Nephron progenitor cell (in vitro differentiated cells): ENCODE data around the gene BRAP.
"Not testable (repeated sequence)": the region's sequence is repeated elsewhere in the genome, so short reads cannot be mapped to it uniquely, and the experiment has no call there.

ENCODE experiments used
- DNase-seq: peaks from one replicate; pipeline ENCODE4 v3.0.0; 2021
- H3K27ac Mint-ChIP-seq: 2 replicates; pipeline ENCODE4 v1.8.0; 2021; ENCODE audit warnings: mild to moderate bottlenecking, moderate library complexity, mixed read lengths
- H3K27me3 Mint-ChIP-seq: 2 replicates; pipeline ENCODE4 v1.8.0; 2021; ENCODE audit warnings: mild to moderate bottlenecking, low read depth, mixed read lengths; ENCODE audit not compliant: poor library complexity
- H3K36me3 Mint-ChIP-seq: 2 replicates; pipeline ENCODE4 v1.8.0; 2021; ENCODE audit warnings: low read depth, mixed read lengths
- H3K4me1 Mint-ChIP-seq: 2 replicates; pipeline ENCODE4 v1.8.0; 2021; ENCODE audit warnings: mixed read lengths
- H3K4me3 Mint-ChIP-seq: 2 replicates; pipeline ENCODE4 v1.8.0; 2021; ENCODE audit warnings: mild to moderate bottlenecking, moderate library complexity, mixed read lengths
- H3K9me3 Mint-ChIP-seq: 2 replicates; pipeline ENCODE4 v1.8.0; 2021; ENCODE audit warnings: mild to moderate bottlenecking, moderate library complexity, mixed read lengths
- CTCF ChIP-seq: fragments of 200-600 bp; sonication (generic); IDR thresholded peaks from 2 replicates; pipeline ENCODE4 v1.5.0; 2021; ENCODE audit warnings: antibody characterized with exemption

The BRAP gene

GRCh38 chr12:111664499-111664898 is 21.3 kb downstream of the BRAP start:
- no peak for DNase-seq
- Mint-ChIP-seq H3K4me1 (peaks cover 24% of the 10 kb centered on the region), H3K4me3 (no peak overlapping the region), H3K36me3 (peaks cover 52% of the 10 kb centered on the region), H3K27me3 (no peaks in the 10 kb centered on the region), H3K27ac (peak overlapping the region; percentile 91), H3K9me3 (no peaks in the 10 kb centered on the region)
- no peak for TF ChIP-seq CTCF

- Mint-ChIP-seq H3K36me3 (peaks cover 48% of the 10 kb centered on the region), H3K27me3 (no peaks in the 10 kb centered on the region), H3K4me3 (no peak overlapping the region), H3K27ac (peak overlapping the region; percentile 13), H3K9me3 (no peaks in the 10 kb centered on the region), H3K4me1 (no peaks in the 10 kb centered on the region)
- DNase-seq = no peak
- TF ChIP-seq CTCF = no peak
Measured at GRCh38 chr12:111656016-111656415, 29.7 kb downstream of the BRAP start.

- H3K4me3 Mint-ChIP-seq = no peak overlapping the region
Measured at GRCh38 chr12:111655356-111655755, 30.4 kb downstream of the BRAP start.

DNA sequence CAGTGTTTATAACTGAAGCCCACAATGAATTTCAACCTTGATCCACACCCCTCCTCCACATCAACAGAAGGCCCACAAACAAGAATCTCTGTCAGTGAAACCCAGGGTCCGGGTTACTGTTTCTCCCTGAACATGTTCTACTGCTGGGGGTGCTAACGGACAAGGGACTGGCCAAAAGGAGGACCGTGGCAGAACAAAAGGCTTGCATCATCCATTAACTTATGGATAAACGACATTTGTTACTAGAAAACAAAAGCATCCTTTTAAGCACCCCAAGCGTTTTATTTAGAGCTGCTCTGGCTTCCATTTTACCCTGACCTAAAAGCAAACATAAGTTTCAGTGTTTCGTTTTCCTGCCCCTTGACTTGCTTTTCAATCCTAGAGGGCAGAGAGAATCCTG is 32.2 kb downstream of the BRAP start:
- no peak for TF ChIP-seq CTCF
- Mint-ChIP-seq H3K9me3 (no peaks in the 10 kb centered on the region), H3K36me3 (peaks cover 48% of the 10 kb centered on the region), H3K4me1 (no peaks in the 10 kb centered on the region), H3K27me3 (no peaks in the 10 kb centered on the region), H3K4me3 (no peak overlapping the region), H3K27ac (peak overlapping the region; percentile 59)
- DNase-seq = no peak

More at GRCh38 chr12:111655356-111655755, 30.4 kb downstream of the BRAP start:
- Mint-ChIP-seq H3K27ac (peak overlapping the region; percentile 24), H3K9me3 (no peaks in the 10 kb centered on the region), H3K36me3 (peaks cover 50% of the 10 kb centered on the region), H3K27me3 (no peaks in the 10 kb centered on the region), H3K4me1 (no peaks in the 10 kb centered on the region)
- no peak for DNase-seq
- no peak for TF ChIP-seq CTCF

- DNase-seq, H3K4me3 Mint-ChIP-seq, H3K9me3 Mint-ChIP-seq, H3K4me1 Mint-ChIP-seq, H3K27me3 Mint-ChIP-seq: not testable (repeated sequence)
- peaks cover 49% of the 10 kb centered on the region for H3K36me3 Mint-ChIP-seq
- peak overlapping the region; percentile 57 for H3K27ac Mint-ChIP-seq
Measured at GRCh38 chr12:111652530-111652929, 33.2 kb downstream of the BRAP start.

DNA sequence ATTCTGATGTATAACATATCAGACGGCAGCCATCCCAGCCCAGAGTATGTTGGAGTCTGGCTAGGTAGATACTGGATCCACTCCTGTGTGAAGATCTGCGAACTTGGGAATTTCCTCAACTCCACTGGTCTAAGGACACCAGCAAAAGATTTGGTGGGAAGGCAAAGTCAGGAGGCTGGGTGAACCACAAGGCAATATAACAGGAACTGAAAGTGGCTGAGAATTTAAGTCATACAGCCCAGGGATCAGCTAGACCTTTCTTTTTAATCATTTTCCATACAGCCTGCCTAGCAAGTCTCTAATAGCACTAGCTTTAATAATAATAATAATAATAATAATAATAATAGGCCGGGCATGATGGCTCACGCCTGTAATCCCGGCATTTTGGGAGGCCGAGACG is 34.8 kb downstream of the BRAP start:
- no peaks in the 10 kb centered on the region for H3K27me3 Mint-ChIP-seq
- no peaks in the 10 kb centered on the region for H3K9me3 Mint-ChIP-seq
- DNase-seq = no peak
- H3K4me1 Mint-ChIP-seq = no peaks in the 10 kb centered on the region
- no peak overlapping the region for H3K4me3 Mint-ChIP-seq
- H3K27ac Mint-ChIP-seq = no peak overlapping the region
- peaks cover 59% of the 10 kb centered on the region for H3K36me3 Mint-ChIP-seq
- no peak for TF ChIP-seq CTCF
